Parathyroid adenoma (tissue), 2 donors: ENCODE measurements around the gene ADGRA1.

ENCODE experiments used
- H2AFZ ChIP-seq: fragments of 300-600 bp; sonication (generic); one replicate; pipeline ENCODE4 v1.7.0; 2017; ENCODE audit warnings: antibody characterized with exemption, mild to moderate bottlenecking
- H3K27ac ChIP-seq: fragments of 300-600 bp; sonication (generic); one replicate; pipeline ENCODE4 v1.7.0; 2017
- H3K27me3 ChIP-seq: fragments of 300-600 bp; sonication (generic); one replicate; pipeline ENCODE4 v1.7.0; 2017; ENCODE audit warnings: low read length; ENCODE audit not compliant: control insufficient read depth, insufficient read depth
- H3K36me3 ChIP-seq: fragments of 300-600 bp; sonication (generic); one replicate; pipeline ENCODE4 v1.7.0; 2017; ENCODE audit warnings: low read length; ENCODE audit not compliant: control insufficient read depth, insufficient read depth
- H3K4me1 ChIP-seq: fragments of 300-600 bp; sonication (generic); one replicate; pipeline ENCODE4 v1.7.0; 2017; ENCODE audit warnings: control low read depth
- H3K4me2 ChIP-seq: fragments of 300-600 bp; sonication (generic); one replicate; pipeline ENCODE4 v1.7.0; 2017; ENCODE audit warnings: low read length
- H3K4me3 ChIP-seq: fragments of 300-600 bp; sonication (generic); one replicate; pipeline ENCODE4 v1.7.0; 2017; ENCODE audit warnings: low read depth, low read length
- H3K79me2 ChIP-seq: fragments of 300-600 bp; sonication (generic); one replicate; pipeline ENCODE4 v1.7.0; 2017; ENCODE audit warnings: control low read depth
- H3K9ac ChIP-seq: fragments of 300-600 bp; sonication (generic); one replicate; pipeline ENCODE4 v1.7.0; 2017; ENCODE audit warnings: mild to moderate bottlenecking
- H3K9me3 ChIP-seq: fragments of 300-600 bp; sonication (generic); one replicate; pipeline ENCODE4 v1.7.0; 2017; ENCODE audit warnings: low read length; ENCODE audit not compliant: control insufficient read depth
- TF ChIP-seq, protein P1 (sequence below): fragments of 300-600 bp; sonication (generic); IDR thresholded peaks from one replicate; pipeline ENCODE4 v1.7.0; 2017; ENCODE audit warnings: antibody characterized with exemption, mild to moderate bottlenecking
- donor health status: primary hyperparathyroidism.

The ADGRA1 gene

DNA sequence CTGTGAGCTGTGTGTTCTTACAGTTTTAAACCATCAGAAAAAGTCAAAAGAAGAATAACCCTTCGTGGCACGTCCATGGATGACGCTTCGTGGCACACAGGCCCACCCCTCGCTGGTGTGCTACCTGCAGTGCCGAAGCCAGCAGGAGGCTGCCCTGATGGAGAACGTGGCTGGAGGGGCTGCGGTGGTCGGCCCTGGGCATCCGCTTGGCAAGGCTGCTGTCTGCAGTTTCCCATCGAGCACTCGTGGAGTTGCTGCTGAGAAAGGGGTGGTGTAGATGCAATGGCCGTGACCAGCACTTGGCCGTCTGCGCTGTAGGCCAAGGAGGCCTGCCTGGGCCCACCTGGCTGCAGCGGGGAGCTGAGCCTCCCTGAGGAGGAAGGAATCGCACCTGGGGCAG, 3.2 kb upstream of the ADGRA1 start:
- H3K9ac ChIP-seq, result no peak overlapping the region
- H3K36me3 ChIP-seq, result no peaks in the 10 kb centered on the region
- H2AFZ ChIP-seq, result no peak overlapping the region
- TF ChIP-seq, protein P1, sequence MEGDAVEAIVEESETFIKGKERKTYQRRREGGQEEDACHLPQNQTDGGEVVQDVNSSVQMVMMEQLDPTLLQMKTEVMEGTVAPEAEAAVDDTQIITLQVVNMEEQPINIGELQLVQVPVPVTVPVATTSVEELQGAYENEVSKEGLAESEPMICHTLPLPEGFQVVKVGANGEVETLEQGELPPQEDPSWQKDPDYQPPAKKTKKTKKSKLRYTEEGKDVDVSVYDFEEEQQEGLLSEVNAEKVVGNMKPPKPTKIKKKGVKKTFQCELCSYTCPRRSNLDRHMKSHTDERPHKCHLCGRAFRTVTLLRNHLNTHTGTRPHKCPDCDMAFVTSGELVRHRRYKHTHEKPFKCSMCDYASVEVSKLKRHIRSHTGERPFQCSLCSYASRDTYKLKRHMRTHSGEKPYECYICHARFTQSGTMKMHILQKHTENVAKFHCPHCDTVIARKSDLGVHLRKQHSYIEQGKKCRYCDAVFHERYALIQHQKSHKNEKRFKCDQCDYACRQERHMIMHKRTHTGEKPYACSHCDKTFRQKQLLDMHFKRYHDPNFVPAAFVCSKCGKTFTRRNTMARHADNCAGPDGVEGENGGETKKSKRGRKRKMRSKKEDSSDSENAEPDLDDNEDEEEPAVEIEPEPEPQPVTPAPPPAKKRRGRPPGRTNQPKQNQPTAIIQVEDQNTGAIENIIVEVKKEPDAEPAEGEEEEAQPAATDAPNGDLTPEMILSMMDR, result no peak
- no peaks in the 10 kb centered on the region for H3K79me2 ChIP-seq
- no peak overlapping the region for H3K27ac ChIP-seq
- H3K4me1 ChIP-seq, result no peaks in the 10 kb centered on the region
- peaks cover 8% of the 10 kb centered on the region for H3K27me3 ChIP-seq
- H3K4me2 ChIP-seq, result no peak overlapping the region
- no peaks in the 10 kb centered on the region for H3K9me3 ChIP-seq
- no peak overlapping the region for H3K4me3 ChIP-seq

DNA sequence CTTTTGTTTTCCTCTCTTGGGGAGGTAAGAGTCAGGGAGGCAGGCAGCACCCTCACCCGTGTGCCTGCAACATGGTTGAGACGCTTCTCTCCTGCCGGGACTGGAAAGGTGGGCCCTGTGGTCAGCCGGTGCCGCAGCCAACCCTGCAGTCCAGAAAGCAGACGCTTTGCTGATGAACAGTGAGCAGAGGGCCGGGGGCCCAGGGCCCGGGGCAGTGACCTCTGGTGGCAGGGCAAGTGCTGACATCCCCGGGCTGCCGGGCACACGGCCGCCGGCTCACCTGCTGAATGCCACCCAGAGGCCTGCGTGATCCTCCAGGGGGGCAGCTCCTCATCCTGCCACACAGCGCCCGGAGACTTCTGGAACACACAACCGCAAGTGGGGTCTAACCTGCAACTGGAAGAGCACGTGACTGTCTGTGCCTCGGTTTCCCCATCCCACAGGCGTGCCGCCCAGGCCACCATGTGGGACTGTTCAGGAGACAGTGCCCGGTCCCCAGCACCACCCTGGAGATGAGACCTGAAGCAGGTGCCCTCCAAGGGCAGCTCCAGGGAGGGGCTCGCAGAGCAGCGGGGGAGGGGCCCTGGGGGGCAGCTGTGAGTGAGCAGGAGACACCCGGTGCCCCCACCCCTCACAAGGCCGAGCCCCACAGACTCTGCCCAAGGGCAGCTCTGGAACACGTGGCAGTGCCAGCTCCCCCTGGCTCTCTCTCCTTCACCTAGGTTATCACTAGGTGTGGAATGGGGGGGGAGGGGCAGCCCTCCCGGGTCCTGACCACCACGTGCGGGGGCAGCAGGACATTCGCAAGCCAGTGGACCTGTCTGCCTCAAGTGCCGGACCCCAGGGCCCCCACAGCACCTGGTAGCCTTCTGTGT, 2.2 kb upstream of the ADGRA1 start:
- no peak overlapping the region for H3K4me2 ChIP-seq
- no peaks in the 10 kb centered on the region for H3K36me3 ChIP-seq
- TF ChIP-seq, protein P1, result no peak
- H3K27me3 ChIP-seq, result peaks cover 8% of the 10 kb centered on the region
- H3K4me3 ChIP-seq, result no peak overlapping the region
- H3K79me2 ChIP-seq, result no peaks in the 10 kb centered on the region
- no peak overlapping the region for H2AFZ ChIP-seq
- H3K9me3 ChIP-seq, result no peaks in the 10 kb centered on the region
- H3K9ac ChIP-seq, result no peak overlapping the region
- no peak overlapping the region for H3K27ac ChIP-seq
- H3K4me1 ChIP-seq, result no peaks in the 10 kb centered on the region

DNA sequence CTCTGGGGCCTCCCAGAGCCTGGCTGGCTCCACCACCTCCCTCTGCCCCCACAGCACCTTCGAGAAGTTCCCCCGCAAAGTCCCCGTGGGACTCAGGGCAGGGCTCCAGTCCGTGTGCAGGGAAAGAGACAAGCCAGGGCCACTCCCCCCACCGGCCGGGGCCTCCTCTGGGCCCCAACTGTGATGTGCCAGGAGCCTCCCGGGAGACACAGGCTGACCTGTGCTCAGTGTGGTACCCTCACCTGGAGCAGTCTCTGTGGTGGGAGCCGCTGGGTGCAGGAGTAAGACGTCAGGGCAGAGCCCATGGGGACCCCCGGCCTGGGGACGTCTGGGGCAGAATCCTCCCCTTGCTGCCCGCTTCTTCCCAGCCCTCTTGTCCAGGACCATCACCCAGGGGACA, 1.5 kb upstream of the ADGRA1 start:
- Histone ChIP-seq H3K36me3 (no peaks in the 10 kb centered on the region), H3K4me3 (no peak overlapping the region), H3K9ac (no peak overlapping the region), H3K79me2 (no peaks in the 10 kb centered on the region), H3K27me3 (peaks cover 8% of the 10 kb centered on the region), H3K4me2 (no peak overlapping the region), H3K4me1 (no peaks in the 10 kb centered on the region), H3K9me3 (no peaks in the 10 kb centered on the region), H2AFZ (no peak overlapping the region), H3K27ac (no peak overlapping the region)
- TF ChIP-seq, protein P1, result no peak

DNA sequence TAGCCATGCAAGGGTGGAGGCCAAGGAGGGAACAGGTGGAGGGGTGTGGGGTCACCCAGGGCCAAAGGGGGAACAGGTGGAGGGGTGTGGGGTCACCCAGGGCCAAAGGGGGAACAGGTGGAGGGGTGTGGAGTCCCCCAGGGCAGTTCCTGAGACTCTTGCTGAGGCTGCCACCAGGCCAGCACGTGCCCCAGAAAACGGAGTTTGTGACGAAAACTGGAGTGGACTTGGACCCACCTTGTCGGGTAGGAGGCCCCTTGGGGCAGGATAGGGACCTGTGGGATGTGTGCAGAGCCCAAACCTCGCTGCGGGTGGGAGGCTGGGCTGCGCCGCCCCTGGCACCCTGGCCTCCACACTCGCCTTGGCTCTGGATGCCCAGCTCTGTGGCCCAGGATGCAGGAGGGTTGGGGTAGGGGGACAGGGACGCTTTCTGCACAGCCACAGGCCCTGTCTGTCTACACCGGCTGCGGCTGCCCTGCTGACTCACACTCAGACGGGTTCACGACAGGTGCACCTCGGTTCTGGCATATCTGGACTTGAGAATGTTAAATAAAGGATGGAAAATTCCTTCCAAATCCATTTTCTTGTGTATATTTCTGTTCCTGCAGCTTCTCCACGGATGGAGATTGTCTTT, 562 bp upstream of the ADGRA1 start:
- H3K36me3 ChIP-seq, result no peaks in the 10 kb centered on the region
- no peak overlapping the region for H3K4me3 ChIP-seq
- H3K9ac ChIP-seq, result no peak overlapping the region
- peaks cover 8% of the 10 kb centered on the region for H3K27me3 ChIP-seq
- H3K79me2 ChIP-seq, result no peaks in the 10 kb centered on the region
- H3K9me3 ChIP-seq, result no peaks in the 10 kb centered on the region
- no peak overlapping the region for H2AFZ ChIP-seq
- TF ChIP-seq, protein P1, result no peak
- no peak overlapping the region for H3K27ac ChIP-seq
- H3K4me2 ChIP-seq, result no peak overlapping the region
- no peaks in the 10 kb centered on the region for H3K4me1 ChIP-seq
